Thyroid gland (tissue), 4 donors: ENCODE results near the gene HADHA. TPM values are rescaled to one million over a fixed set of nuclear protein-coding genes. Genes with fewer than 3 reads are reported as not detected.
A peak's percentile ranks its signal among the peaks of the same experiment; 100 is the strongest.

ENCODE experiments used
- DNase-seq, 2 donors: peaks; one replicate each; pipeline ENCODE4 v3.0.0-alpha.2; 2019
- H3K27ac ChIP-seq, 3 donors: fragments of 200-600 bp; sonication (generic); 1 replicate in 2 of 3; 2 replicates in 1 of 3; pipeline ENCODE4 v1.5.1; 2016 to 2019; ENCODE audit warnings: mild to moderate bottlenecking in 1 of 3, moderate library complexity in 1 of 3
- H3K27me3 ChIP-seq: fragments of 200-600 bp; sonication (generic); one replicate; pipeline ENCODE4 v1.5.1; 2019
- H3K36me3 ChIP-seq, 2 donors: fragments of 200-600 bp; sonication (generic); one replicate each; pipeline ENCODE4 v1.5.1; 2016 to 2019
- H3K4me1 ChIP-seq, 2 donors: fragments of 200-600 bp; sonication (generic); one replicate each; pipeline ENCODE4 v1.5.1; 2017 to 2019
- H3K4me3 ChIP-seq, 3 donors: fragments of 200-600 bp; sonication (generic); replicated peaks in 1 of 3; 1 replicate in 2 of 3; 2 replicates in 1 of 3; pipeline ENCODE4 v1.5.1; 2016; ENCODE audit warnings: mild to moderate bottlenecking in 1 of 3
- H3K9me3 ChIP-seq: fragments of 200-600 bp; sonication (generic); one replicate; pipeline ENCODE4 v1.5.1; 2017
- POLR2A ChIP-seq, 2 donors: fragments of 450-650 bp; IDR thresholded peaks; one replicate each; pipeline ENCODE4 v1.6.1; 2017; ENCODE audit warnings: antibody characterized with exemption in 2 of 2, mild to moderate bottlenecking in 2 of 2, moderate library complexity in 1 of 2
- WGBS, 2 donors: methylation state at CpG; one replicate each; pipeline ENCODE4 v1.1.5; 2017; 5-methylcytosine and 5-hydroxymethylcytosine counted together
- intact Hi-C: fragments of 100-400 bp; cut with DNase I; formaldehyde crosslinking; loops from one replicate; pipeline ENCODE4 v1.15.1; 2023
- total RNA-seq, 4 donors: library from RNA; depleted of rRNA; stranded (reverse); fragments of >200 nt; gene quantifications; one replicate each; pipeline ENCODE4 v1.2.3, GENCODE V29; 2016
- TF ChIP-seq, protein P1 (sequence below), 6 experiments: fragments of 200-600 bp in 3 of 6; fragments of 450-650 bp in 3 of 6; sonication (generic) in 3 of 6; IDR thresholded peaks; one replicate each; pipeline ENCODE4 v1.5.1; 2016 to 2019; ENCODE audit warnings: antibody characterized with exemption in 6 of 6, mild to moderate bottlenecking in 2 of 6, inconsistent platforms in 1 of 6, moderate library complexity in 1 of 6

The HADHA gene
- total RNA-seq, 4 donors from 2014 or later, result 113 to 149 (median 140) TPM

DNA sequence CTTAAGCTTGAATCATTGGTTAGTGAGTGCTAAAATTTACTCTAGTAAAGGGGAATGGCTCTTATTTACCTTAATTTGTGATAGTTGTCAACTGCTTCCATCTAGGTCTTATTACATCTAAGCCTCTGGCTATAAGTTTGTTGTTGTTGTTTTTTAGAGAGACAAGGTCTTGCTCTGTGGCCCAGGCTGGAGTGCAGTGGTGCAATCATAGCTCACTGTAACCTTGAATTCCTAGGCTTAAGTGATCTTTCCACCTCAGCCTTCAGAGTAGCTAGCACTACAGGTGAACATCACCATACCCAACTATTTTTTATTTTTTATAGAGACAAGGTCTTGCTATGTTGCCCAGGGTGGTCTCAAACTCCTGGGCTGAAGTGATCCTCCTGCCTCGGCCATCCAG is 6.6 kb downstream of the HADHA start:
- 91 to 100% methylated on average over 1 of the region's 1 CpG for WGBS, 2 donors
- H3K36me3 ChIP-seq, result peaks cover 35 to 38% of the 10 kb centered on the region in 2 donors
- intact Hi-C loops, result loop anchor here (5.0 kb wide), 1 partner anchor 89 kb away; no protein-coding TSS in a partner anchor

DNA sequence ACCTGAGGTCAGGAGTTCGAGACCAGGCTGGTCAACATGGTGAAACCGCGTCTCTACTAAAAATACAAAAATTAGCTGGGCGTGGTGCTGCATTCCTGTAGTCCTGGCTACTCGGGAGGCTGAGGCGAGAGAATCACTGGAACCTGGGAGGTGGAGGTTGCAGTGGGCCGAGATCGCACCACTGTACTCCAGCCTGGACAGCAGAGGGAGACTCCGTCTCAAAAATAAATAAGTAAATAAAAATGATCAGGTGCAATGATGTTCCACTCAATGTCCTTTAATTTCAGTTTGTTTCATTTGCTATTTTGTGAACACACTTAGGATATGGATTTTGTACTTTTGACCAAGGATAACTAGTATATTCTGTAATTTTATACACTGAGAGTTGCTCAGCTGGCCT is 9.3 kb downstream of the HADHA start:
- H3K27ac ChIP-seq, result no peak overlapping the region
- no peaks in the 10 kb centered on the region for H3K9me3 ChIP-seq
- no peak overlapping the region for H3K4me3 ChIP-seq
- 92 to 93% methylated on average over 9 of the region's 9 CpGs for WGBS, 2 donors
- DNase-seq, result no peak
- intact Hi-C loops, result loop anchor here (5.0 kb wide), 1 partner anchor 92 kb away; no protein-coding TSS in a partner anchor
- no peak for TF ChIP-seq POLR2A (IDR thresholded peaks at IDR 0.05)
- TF ChIP-seq, protein P1, sequence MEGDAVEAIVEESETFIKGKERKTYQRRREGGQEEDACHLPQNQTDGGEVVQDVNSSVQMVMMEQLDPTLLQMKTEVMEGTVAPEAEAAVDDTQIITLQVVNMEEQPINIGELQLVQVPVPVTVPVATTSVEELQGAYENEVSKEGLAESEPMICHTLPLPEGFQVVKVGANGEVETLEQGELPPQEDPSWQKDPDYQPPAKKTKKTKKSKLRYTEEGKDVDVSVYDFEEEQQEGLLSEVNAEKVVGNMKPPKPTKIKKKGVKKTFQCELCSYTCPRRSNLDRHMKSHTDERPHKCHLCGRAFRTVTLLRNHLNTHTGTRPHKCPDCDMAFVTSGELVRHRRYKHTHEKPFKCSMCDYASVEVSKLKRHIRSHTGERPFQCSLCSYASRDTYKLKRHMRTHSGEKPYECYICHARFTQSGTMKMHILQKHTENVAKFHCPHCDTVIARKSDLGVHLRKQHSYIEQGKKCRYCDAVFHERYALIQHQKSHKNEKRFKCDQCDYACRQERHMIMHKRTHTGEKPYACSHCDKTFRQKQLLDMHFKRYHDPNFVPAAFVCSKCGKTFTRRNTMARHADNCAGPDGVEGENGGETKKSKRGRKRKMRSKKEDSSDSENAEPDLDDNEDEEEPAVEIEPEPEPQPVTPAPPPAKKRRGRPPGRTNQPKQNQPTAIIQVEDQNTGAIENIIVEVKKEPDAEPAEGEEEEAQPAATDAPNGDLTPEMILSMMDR (IDR thresholded peaks at IDR 0.05), result peak in 2 of 6 experiments; percentile 23 to 29
- peaks cover 42 to 60% of the 10 kb centered on the region in 2 donors for H3K36me3 ChIP-seq
- no peaks in the 10 kb centered on the region for H3K27me3 ChIP-seq
- H3K4me1 ChIP-seq, result peaks cover 0 to under 1% of the 10 kb centered on the region in 2 donors

More for the DNA sequence above, 6.6 kb downstream of the HADHA start:
- no peaks in the 10 kb centered on the region for H3K27me3 ChIP-seq
- H3K27ac ChIP-seq, result no peak overlapping the region
- no peak overlapping the region for H3K4me3 ChIP-seq
- DNase-seq, result no peak
- TF ChIP-seq POLR2A (IDR thresholded peaks at IDR 0.05), result no peak
- TF ChIP-seq, protein P1 (IDR thresholded peaks at IDR 0.05), result no peak
- peaks cover 4 to 23% of the 10 kb centered on the region in 2 donors for H3K4me1 ChIP-seq
- H3K9me3 ChIP-seq, result no peaks in the 10 kb centered on the region

DNA sequence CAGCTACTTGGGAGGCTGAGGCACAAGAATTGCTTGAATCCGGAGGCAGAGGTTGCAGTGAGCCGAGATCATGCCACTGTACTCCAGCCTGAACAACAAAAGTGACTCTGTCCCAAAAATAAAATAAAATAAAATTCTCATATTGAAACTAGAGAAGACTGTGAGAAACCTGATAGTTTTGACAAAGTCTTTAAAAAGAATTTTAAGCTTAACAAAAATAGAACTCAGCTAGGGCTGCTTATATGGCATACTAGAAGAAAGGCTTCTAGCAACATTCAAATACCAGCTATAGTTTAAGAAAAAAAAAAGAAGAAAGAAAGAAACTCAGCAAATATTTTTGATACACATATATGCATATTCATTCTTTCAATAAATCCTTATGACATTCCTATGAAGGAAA is 13.6 kb downstream of the HADHA start:
- intact Hi-C loops, result no loop called here
- H3K36me3 ChIP-seq, result peaks cover 60 to 78% of the 10 kb centered on the region in 2 donors

DNA sequence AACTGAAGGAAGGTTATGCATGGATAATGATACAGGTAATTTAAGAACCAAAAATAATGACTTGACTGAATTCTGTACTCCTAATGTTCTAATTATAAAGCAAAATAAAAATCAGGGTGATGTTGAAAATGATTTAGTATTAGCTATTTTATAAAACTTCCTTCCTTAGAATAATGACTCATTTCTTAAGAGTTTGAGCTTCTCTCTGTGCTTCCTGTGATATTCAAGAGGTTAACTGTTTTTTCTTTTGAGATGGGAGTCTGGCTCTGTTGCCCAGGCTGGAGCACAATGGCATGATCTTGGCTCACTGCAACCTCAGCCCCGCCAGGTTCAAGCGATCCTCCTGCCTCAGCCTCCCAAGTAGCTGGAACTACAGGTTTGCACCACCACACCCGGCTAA is 14.8 kb downstream of the HADHA start:
- intact Hi-C loops, result no loop called here
- WGBS, 2 donors, result 96 to 98% methylated on average over 3 of the region's 3 CpGs

More for the DNA sequence above, 13.6 kb downstream of the HADHA start:
- TF ChIP-seq, protein P1 (IDR thresholded peaks at IDR 0.05), result no peak
- TF ChIP-seq POLR2A (IDR thresholded peaks at IDR 0.05), result no peak
- DNase-seq, result no peak
- Histone ChIP-seq H3K9me3 (no peaks in the 10 kb centered on the region), H3K4me3 (no peak overlapping the region), H3K27ac (no peak overlapping the region), H3K27me3 (no peaks in the 10 kb centered on the region), H3K4me1 (no peaks in the 10 kb centered on the region)
- WGBS, 2 donors, result 96 to 100% methylated on average over 2 of the region's 2 CpGs

DNA sequence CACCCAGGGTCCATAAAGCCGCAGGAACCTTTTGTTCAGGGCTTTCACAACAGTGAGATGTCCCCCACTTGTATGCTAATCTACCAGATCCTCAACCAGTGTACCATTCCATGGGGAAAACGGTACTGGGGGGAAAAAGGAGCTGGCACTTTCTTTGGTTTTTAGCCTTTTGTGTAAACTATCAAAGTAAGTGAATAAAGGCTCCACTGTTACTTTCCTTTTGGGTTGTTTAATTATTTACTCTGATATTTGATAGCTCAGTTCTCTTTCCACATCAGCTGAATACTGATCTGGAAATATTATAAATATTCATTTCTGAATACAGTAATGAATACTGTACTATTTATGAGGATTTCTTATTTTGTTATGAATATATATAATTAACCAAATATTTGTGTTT is 20.3 kb downstream of the HADHA start:
- no peaks in the 10 kb centered on the region for H3K4me1 ChIP-seq
- 91 to 94% methylated on average over 2 of the region's 2 CpGs for WGBS, 2 donors
- no peaks in the 10 kb centered on the region for H3K9me3 ChIP-seq
- no peaks in the 10 kb centered on the region for H3K27me3 ChIP-seq
- no peak for TF ChIP-seq POLR2A (IDR thresholded peaks at IDR 0.05)
- TF ChIP-seq, protein P1 (IDR thresholded peaks at IDR 0.05), result no peak
- H3K27ac ChIP-seq, result no peak overlapping the region
- no peak for DNase-seq
- H3K4me3 ChIP-seq, result no peak overlapping the region
- intact Hi-C loops, result no loop called here
- H3K36me3 ChIP-seq, result peaks cover 24% of the 10 kb centered on the region in 2 donors

More for the DNA sequence above, 14.8 kb downstream of the HADHA start:
- no peak for TF ChIP-seq POLR2A (IDR thresholded peaks at IDR 0.05)
- TF ChIP-seq, protein P1 (IDR thresholded peaks at IDR 0.05), result no peak
- no peaks in the 10 kb centered on the region for H3K4me1 ChIP-seq
- H3K4me3 ChIP-seq, result no peak overlapping the region
- H3K27me3 ChIP-seq, result no peaks in the 10 kb centered on the region
- no peak overlapping the region for H3K27ac ChIP-seq
- no peaks in the 10 kb centered on the region for H3K9me3 ChIP-seq
- no peak for DNase-seq
- H3K36me3 ChIP-seq, result peaks cover 52 to 72% of the 10 kb centered on the region in 2 donors
